DMS53 treated with DMSO at 0.1 percent for 48 hours (cell line): ENCODE results near the gene LRRC37A2.
"Not testable (repeated sequence)": the region's sequence is repeated elsewhere in the genome, so short reads cannot be mapped to it uniquely, and the experiment has no call there.

ENCODE experiments used
- DNase-seq: peaks from one replicate; lab custom pipeline; 2025; ENCODE audit not compliant: unreplicated experiment; lab: John Stamatoyannopoulos, UW

The LRRC37A2 gene

DNA sequence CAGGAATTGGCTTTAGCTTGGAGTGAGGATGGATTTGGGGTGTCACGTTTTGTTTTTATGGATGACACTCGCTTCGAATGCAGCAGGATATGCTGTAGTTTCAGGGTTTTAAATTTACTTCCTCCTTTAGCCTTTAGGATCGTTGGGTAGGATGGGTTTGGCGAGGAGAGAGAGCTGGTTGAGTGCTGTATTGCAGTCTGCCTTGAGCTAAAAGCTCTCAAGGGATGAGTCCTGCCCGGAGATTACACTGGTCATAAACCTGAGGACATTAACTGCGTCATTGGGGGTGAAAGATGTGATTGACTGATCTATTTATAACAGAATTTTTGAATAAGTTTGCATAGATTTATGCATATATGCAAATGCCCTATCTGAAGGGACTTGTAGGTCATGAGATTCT is 79.1 kb downstream of the LRRC37A2 start:
- not testable (repeated sequence) for DNase-seq

DNA sequence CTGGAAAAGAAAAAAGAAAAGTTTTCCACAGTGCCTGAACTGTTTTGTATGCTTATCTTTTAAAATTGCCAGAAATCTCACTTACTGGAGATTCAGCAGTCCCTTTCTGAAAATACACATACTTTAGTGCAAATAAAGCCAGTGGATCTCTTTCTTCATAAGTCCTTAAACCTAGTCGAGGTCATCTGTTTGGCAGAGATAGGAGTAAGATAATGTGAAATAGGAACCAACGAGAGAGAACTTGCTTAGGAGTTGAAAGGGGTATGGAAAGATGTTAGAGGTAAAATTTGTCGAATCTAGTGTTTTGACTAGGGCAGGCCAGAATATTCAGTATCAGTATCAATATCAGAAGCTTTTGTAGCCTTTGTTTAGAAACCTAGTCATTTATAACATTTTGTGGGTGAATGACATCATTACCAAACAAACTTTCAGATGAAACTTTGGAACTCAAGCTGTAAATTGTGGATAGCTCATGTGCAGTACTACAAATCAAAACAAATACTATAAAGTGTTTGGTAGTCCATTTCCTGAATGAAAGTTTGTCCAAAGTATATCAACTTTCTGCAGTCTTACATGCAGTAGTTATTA is 86.2 kb downstream of the LRRC37A2 start:
- DNase-seq = not testable (repeated sequence)

DNA sequence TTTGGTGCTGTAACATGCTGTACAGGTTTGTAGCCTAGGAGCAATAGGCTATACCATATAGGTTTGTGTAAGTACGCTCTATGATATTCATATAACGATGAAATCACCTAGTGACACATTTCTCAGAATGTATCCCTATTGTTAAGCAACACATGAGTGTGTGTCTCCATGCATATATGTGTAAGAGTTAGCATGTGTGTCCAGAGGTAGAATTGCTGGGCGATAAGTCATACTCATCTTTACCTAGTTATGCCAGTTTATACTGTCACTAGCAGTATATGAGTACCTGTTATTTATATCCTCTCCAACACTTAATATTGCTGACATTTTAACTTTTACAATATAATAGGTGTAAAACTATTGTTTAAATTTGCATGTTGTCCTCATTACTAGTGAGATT is 88.5 kb downstream of the LRRC37A2 start:
- not testable (repeated sequence) for DNase-seq

DNA sequence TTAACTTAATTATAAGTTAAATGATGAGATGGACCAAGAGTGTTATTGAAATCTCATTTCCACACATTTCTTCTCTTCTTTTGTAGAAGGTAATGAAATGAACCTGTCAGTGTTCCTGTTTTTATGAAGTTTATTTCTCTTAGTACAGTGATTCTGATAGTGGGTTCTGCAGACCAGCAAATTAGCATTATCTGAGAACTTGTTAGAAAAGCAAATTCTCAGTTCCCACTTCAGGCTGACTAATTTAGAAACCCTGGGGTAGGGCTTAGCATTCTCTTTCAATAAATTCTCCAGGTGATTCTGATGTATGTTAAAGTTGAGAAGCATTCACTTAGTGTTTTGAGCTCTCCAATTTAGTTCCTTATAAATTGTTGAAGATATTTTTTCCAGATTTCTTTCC is 90.9 kb downstream of the LRRC37A2 start:
- not testable (repeated sequence) for DNase-seq
